Osteoblast (primary cell): ENCODE measurements around the gene MYO5C. TPM values are rescaled to one million over a fixed set of nuclear protein-coding genes. Genes with fewer than 3 reads are reported as not detected.

ENCODE experiments used
- DNase-seq: peaks from one replicate; pipeline ENCODE4 v3.0.0; 2011; ENCODE audit warnings: low spot score, mixed read lengths; ENCODE audit not compliant: insufficient read length; ENCODE audit errors: missing footprints
- H2AFZ ChIP-seq: 2 replicates; pipeline ENCODE4 v1.6.0; 2011; ENCODE audit warnings: mild to moderate bottlenecking, low read length
- H3K27ac ChIP-seq: 2 replicates; pipeline ENCODE4 v1.5.1; 2011; ENCODE audit warnings: mild to moderate bottlenecking, low read depth, low read length, moderate library complexity
- H3K27me3 ChIP-seq: 2 replicates; pipeline ENCODE4 v1.6.0; 2012; ENCODE audit warnings: mild to moderate bottlenecking, control low read depth, inconsistent platforms, low read length, moderate library complexity; ENCODE audit not compliant: insufficient read depth
- H3K36me3 ChIP-seq: 2 replicates; pipeline ENCODE4 v1.5.1; 2011; ENCODE audit warnings: mild to moderate bottlenecking, low read length, control low read depth, moderate library complexity; ENCODE audit not compliant: insufficient read depth
- H3K4me1 ChIP-seq: 2 replicates; pipeline ENCODE4 v1.5.1; 2011; ENCODE audit warnings: mild to moderate bottlenecking, low read length, control low read depth, moderate library complexity; ENCODE audit not compliant: insufficient read depth
- H3K4me2 ChIP-seq: 2 replicates; pipeline ENCODE4 v1.6.0; 2011; ENCODE audit warnings: mild to moderate bottlenecking, low read length; ENCODE audit not compliant: insufficient read depth
- H3K4me3 ChIP-seq: fragments of 200-600 bp; sonication (generic); 3 replicates; pipeline ENCODE4 v1.5.1; 2012; ENCODE audit warnings: mild to moderate bottlenecking, low read length, inconsistent platforms; ENCODE audit not compliant: insufficient read depth
- H3K79me2 ChIP-seq: 2 replicates; pipeline ENCODE4 v1.6.0; 2012; ENCODE audit warnings: mild to moderate bottlenecking, low read length, control low read depth, inconsistent platforms; ENCODE audit not compliant: insufficient read depth
- H3K9me3 ChIP-seq: 2 replicates; pipeline ENCODE4 v1.5.1; 2011; ENCODE audit warnings: low read depth, low read length, control low read depth
- H4K20me1 ChIP-seq: 2 replicates; pipeline ENCODE4 v1.6.0; 2012; ENCODE audit warnings: mild to moderate bottlenecking, low read length, control low read depth; ENCODE audit not compliant: insufficient read depth
- total RNA-seq: library from RNA; depleted of rRNA; stranded (reverse); fragments of >200 nt; gene quantifications from 2 replicates; pipeline ENCODE4 v1.2.3, GENCODE V29; 2012
- TF ChIP-seq, protein P1 (sequence below): IDR thresholded peaks from 2 replicates; pipeline ENCODE4 v1.5.1; 2011; ENCODE audit warnings: mild to moderate bottlenecking, low read depth, low read length, moderate library complexity; ENCODE audit errors: extremely low read depth

MYO5C gene
- total RNA-seq, 1 donor, result under 0.01 TPM

- H3K27ac ChIP-seq, result no peak overlapping the region
- TF ChIP-seq, protein P1, sequence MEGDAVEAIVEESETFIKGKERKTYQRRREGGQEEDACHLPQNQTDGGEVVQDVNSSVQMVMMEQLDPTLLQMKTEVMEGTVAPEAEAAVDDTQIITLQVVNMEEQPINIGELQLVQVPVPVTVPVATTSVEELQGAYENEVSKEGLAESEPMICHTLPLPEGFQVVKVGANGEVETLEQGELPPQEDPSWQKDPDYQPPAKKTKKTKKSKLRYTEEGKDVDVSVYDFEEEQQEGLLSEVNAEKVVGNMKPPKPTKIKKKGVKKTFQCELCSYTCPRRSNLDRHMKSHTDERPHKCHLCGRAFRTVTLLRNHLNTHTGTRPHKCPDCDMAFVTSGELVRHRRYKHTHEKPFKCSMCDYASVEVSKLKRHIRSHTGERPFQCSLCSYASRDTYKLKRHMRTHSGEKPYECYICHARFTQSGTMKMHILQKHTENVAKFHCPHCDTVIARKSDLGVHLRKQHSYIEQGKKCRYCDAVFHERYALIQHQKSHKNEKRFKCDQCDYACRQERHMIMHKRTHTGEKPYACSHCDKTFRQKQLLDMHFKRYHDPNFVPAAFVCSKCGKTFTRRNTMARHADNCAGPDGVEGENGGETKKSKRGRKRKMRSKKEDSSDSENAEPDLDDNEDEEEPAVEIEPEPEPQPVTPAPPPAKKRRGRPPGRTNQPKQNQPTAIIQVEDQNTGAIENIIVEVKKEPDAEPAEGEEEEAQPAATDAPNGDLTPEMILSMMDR, result no peak
- DNase-seq, result no peak
- H3K36me3 ChIP-seq, result no peaks in the 10 kb centered on the region
- no peaks in the 10 kb centered on the region for H4K20me1 ChIP-seq
- H3K27me3 ChIP-seq, result no peaks in the 10 kb centered on the region
- H3K9me3 ChIP-seq, result no peaks in the 10 kb centered on the region
- H3K79me2 ChIP-seq, result no peaks in the 10 kb centered on the region
- no peak overlapping the region for H3K4me2 ChIP-seq
- no peaks in the 10 kb centered on the region for H3K4me1 ChIP-seq
- H2AFZ ChIP-seq, result no peak overlapping the region
- no peak overlapping the region for H3K4me3 ChIP-seq
Measured at GRCh38 chr15:52225230-52225629, 70.4 kb downstream of the MYO5C start.

- H3K4me3 ChIP-seq, result no peak overlapping the region
- no peaks in the 10 kb centered on the region for H3K79me2 ChIP-seq
- H4K20me1 ChIP-seq, result no peaks in the 10 kb centered on the region
- H3K4me2 ChIP-seq, result no peak overlapping the region
- H3K4me1 ChIP-seq, result no peaks in the 10 kb centered on the region
- TF ChIP-seq, protein P1, result no peak
- no peaks in the 10 kb centered on the region for H3K27me3 ChIP-seq
- H3K36me3 ChIP-seq, result no peaks in the 10 kb centered on the region
- no peak overlapping the region for H3K27ac ChIP-seq
- no peak for DNase-seq
- no peaks in the 10 kb centered on the region for H3K9me3 ChIP-seq
- H2AFZ ChIP-seq, result no peak overlapping the region
Measured at GRCh38 chr15:52224211-52224610, 71.4 kb downstream of the MYO5C start.

GRCh38 chr15:52221730-52222129, 73.9 kb downstream of the MYO5C start:
- no peaks in the 10 kb centered on the region for H3K79me2 ChIP-seq

GRCh38 chr15:52220937-52221660, 74.5 kb downstream of the MYO5C start:
- no peak for DNase-seq
- Histone ChIP-seq H3K4me1 (no peaks in the 10 kb centered on the region), H3K36me3 (no peaks in the 10 kb centered on the region), H3K4me2 (no peak overlapping the region), H3K4me3 (no peak overlapping the region), H3K27ac (no peak overlapping the region), H2AFZ (no peak overlapping the region), H3K79me2 (no peaks in the 10 kb centered on the region), H4K20me1 (no peaks in the 10 kb centered on the region), H3K27me3 (no peaks in the 10 kb centered on the region), H3K9me3 (no peaks in the 10 kb centered on the region)
- TF ChIP-seq, protein P1, result no peak

More at GRCh38 chr15:52221730-52222129, 73.9 kb downstream of the MYO5C start:
- Histone ChIP-seq H3K4me2 (no peak overlapping the region), H3K27ac (no peak overlapping the region), H2AFZ (no peak overlapping the region), H3K36me3 (no peaks in the 10 kb centered on the region), H3K4me3 (no peak overlapping the region), H4K20me1 (no peaks in the 10 kb centered on the region), H3K9me3 (no peaks in the 10 kb centered on the region), H3K4me1 (no peaks in the 10 kb centered on the region), H3K27me3 (no peaks in the 10 kb centered on the region)
- no peak for DNase-seq
- TF ChIP-seq, protein P1, result no peak
